K562 (cell line): ENCODE results near the gene HTR3C. TPM values are rescaled to one million over a fixed set of nuclear protein-coding genes. Genes with fewer than 3 reads are reported as not detected.
A peak's percentile ranks its signal among the peaks of the same experiment; 100 is the strongest.

Source experiments
- ATAC-seq: fragments of 200-7000 bp; cut with Tn5 transposase; 3 replicates; pipeline ENCODE4 v1.9.1; 2020; ENCODE audit warnings: moderate library complexity
- BruUV-seq: library from RNA; stranded (reverse); fragments of 400-500 nt; replicated peaks from 2 replicates; lab custom pipeline; 2021; lab: Mats Ljungman, UMichigan
- CTCF ChIA-PET: fragments of 300-600 bp; formaldehyde crosslinking; extraction: SDS; loops from one replicate; lab custom pipeline; 2021; ENCODE audit warnings: low intra/inter-chr PET ratio; lab: Yijun Ruan, JAX
- POLR2A ChIA-PET: fragments of 300-600, 350-650 bp; sonication (Branson Sonifier 250); formaldehyde crosslinking; extraction: SDS; loops from one replicate; lab custom pipeline; 2021; ENCODE audit warnings: antibody characterized with exemption, inconsistent platforms; lab: Yijun Ruan, JAX
- DNase-seq, 4 experiments: peaks; one replicate each; pipeline versions ENCODE4 v3.0.0 to v3.0.0-alpha.2; 2011 to 2018; ENCODE audit warnings: low spot score in 3 of 4, mixed read lengths in 3 of 4; ENCODE audit errors: extremely low read depth in 1 of 4
- FAIRE-seq: peaks from 2 replicates; lab custom pipeline; 2011; peaks lifted over from hg19 to GRCh38; lab: Jason Lieb, UNC
- H2AFZ ChIP-seq: 2 replicates; pipeline ENCODE4 v1.6.0; 2011; ENCODE audit warnings: low read depth, low read length, control low read depth, inconsistent platforms
- H3K27ac ChIP-seq: fragments of 200-600 bp; 3 replicates; pipeline ENCODE4 v1.8.0; 2011; ENCODE audit warnings: low read depth, mild to moderate bottlenecking, control low read depth, inconsistent platforms, low read length, moderate library complexity, mixed read lengths; ENCODE audit errors: extremely low read depth
- H3K27me3 ChIP-seq, 2 experiments: fragments of 300-600 bp in 1 of 2; 2 replicates in 1 of 2; 3 replicates in 1 of 2; pipeline versions ENCODE4 v1.6.0 to v1.8.0; 2011; ENCODE audit warnings: inconsistent platforms in 2 of 2, low read length in 2 of 2, mild to moderate bottlenecking in 1 of 2, mixed read lengths in 1 of 2, moderate library complexity in 1 of 2; ENCODE audit not compliant: control insufficient read depth in 2 of 2, insufficient read depth in 2 of 2
- H3K36me3 ChIP-seq: fragments of 300-600 bp; 3 replicates; pipeline ENCODE4 v1.8.0; 2011; ENCODE audit warnings: mild to moderate bottlenecking, low read length, inconsistent platforms; ENCODE audit not compliant: control insufficient read depth, insufficient read depth
- H3K4me1 ChIP-seq, 2 experiments: fragments of 200-600 bp in 1 of 2; replicated peaks in 1 of 2; 2 replicates in 1 of 2; 3 replicates in 1 of 2; pipeline versions ENCODE4 v1.5.1 to v1.8.0; 2011; ENCODE audit warnings: inconsistent platforms in 2 of 2, low read length in 2 of 2, mild to moderate bottlenecking in 1 of 2, mixed read lengths in 1 of 2, moderate library complexity in 1 of 2; ENCODE audit not compliant: control insufficient read depth in 2 of 2, insufficient read depth in 2 of 2
- H3K4me2 ChIP-seq: 2 replicates; pipeline ENCODE4 v1.6.1; 2011; ENCODE audit warnings: low read length, control low read depth, inconsistent platforms, mixed read lengths; ENCODE audit not compliant: insufficient read depth
- H3K4me3 ChIP-seq: fragments of 200-600 bp; sonication (generic), shearing (Covaris generic); 2 replicates; pipeline ENCODE4 v1.5.1; 2016; ENCODE audit warnings: control low read depth, inconsistent platforms
- H3K79me2 ChIP-seq: fragments of 200-600 bp; 3 replicates; pipeline ENCODE4 v1.8.0; 2011; ENCODE audit warnings: low read length, inconsistent platforms; ENCODE audit not compliant: control insufficient read depth, insufficient read depth
- H3K9ac ChIP-seq, 2 experiments: 2 replicates each; pipeline versions ENCODE4 v1.6.0 to v1.6.1; 2011; ENCODE audit warnings: low read depth in 2 of 2, low read length in 2 of 2, control low read depth in 1 of 2, inconsistent platforms in 1 of 2, mild to moderate bottlenecking in 1 of 2, mixed read lengths in 1 of 2; ENCODE audit not compliant: insufficient read depth in 1 of 2
- H3K9me1 ChIP-seq: one replicate; pipeline ENCODE4 v1.6.0; 2011; ENCODE audit warnings: inconsistent platforms, mild to moderate bottlenecking, low read length, moderate library complexity; ENCODE audit not compliant: control insufficient read depth, insufficient read depth
- H3K9me3 ChIP-seq: replicated peaks from 2 replicates; pipeline ENCODE4 v1.5.1; 2011; ENCODE audit warnings: low read depth, low read length, inconsistent platforms; ENCODE audit not compliant: control insufficient read depth, insufficient read depth
- H4K20me1 ChIP-seq: replicated peaks from 2 replicates; pipeline ENCODE4 v1.6.1; 2011; ENCODE audit warnings: low read length, inconsistent platforms, mixed read lengths; ENCODE audit not compliant: control insufficient read depth, insufficient read depth
- ARID2 ChIP-seq: fragments of 450-650 bp; IDR thresholded peaks from 2 replicates; pipeline ENCODE4 v1.6.1; 2017; ENCODE audit warnings: antibody characterized with exemption, mild to moderate bottlenecking
- BACH1 ChIP-seq: fragments of 200-800 bp; sonication (Bioruptor generic); IDR thresholded peaks from 2 replicates; pipeline ENCODE4 v1.6.1; 2016; ENCODE audit warnings: missing genetic modification characterization, missing compliant biosample characterization
- CBFA2T2 ChIP-seq: fragments of 450-650 bp; conservative IDR thresholded peaks from 2 replicates; pipeline ENCODE4 v1.6.1; 2017; ENCODE audit warnings: mild to moderate bottlenecking
- DNMT1 ChIP-seq: fragments of 450-650 bp; IDR thresholded peaks from 2 replicates; pipeline ENCODE4 v1.6.1; 2016; ENCODE audit warnings: antibody characterized with exemption, mild to moderate bottlenecking
- GABPA ChIP-seq: fragments of 200-800 bp; sonication (Bioruptor generic); conservative IDR thresholded peaks from 2 replicates; pipeline ENCODE4 v1.6.1; 2016; ENCODE audit warnings: low read depth, missing genetic modification characterization, missing compliant biosample characterization
- MBD2 ChIP-seq: sonication (generic); IDR thresholded peaks from 2 replicates; pipeline ENCODE4 v1.6.1; 2016; ENCODE audit warnings: low read depth, borderline replicate concordance
- RHOXF2B ChIP-seq: fragments of 250-450 bp; sonication (Bioruptor Pico); conservative IDR thresholded peaks from 2 replicates; pipeline ENCODE4 v1.5.1; 2021
- STAT5A ChIP-seq: IDR thresholded peaks from 2 replicates; pipeline ENCODE4 v1.6.1; 2012; ENCODE audit warnings: low read length, inconsistent platforms, borderline replicate concordance
- SUPT5H ChIP-seq: fragments of 450-650 bp; IDR thresholded peaks from 2 replicates; pipeline ENCODE4 v1.6.1; 2016
- ZNF143 ChIP-seq: sonication (generic); formaldehyde crosslinking; IDR thresholded peaks from 2 replicates; pipeline ENCODE4 v1.9.0; 2022; ENCODE audit warnings: mild to moderate bottlenecking, missing genetic modification reagents
- ZNF232 ChIP-seq: sonication (generic); formaldehyde crosslinking; IDR thresholded peaks from 2 replicates; pipeline ENCODE4 v1.8.0; 2022; ENCODE audit warnings: mild to moderate bottlenecking, missing genetic modification reagents
- WGBS: fragments of 100-300 bp; shearing (Covaris generic); methylation state at CpG from one replicate; pipeline ENCODE4 v1.1.6; 2016; ENCODE audit warnings: low coverage, mixed read lengths; ENCODE audit not compliant: insufficient coverage; ENCODE audit errors: missing lambda C conversion rate; 5-methylcytosine and 5-hydroxymethylcytosine counted together
- in situ Hi-C: fragments of 300-500 bp; cut with MboI; formaldehyde crosslinking; loops from 4 replicates; pipeline ENCODE4 v1.15.0; 2018; ENCODE audit warnings: inconsistent platforms, mixed read lengths
- intact Hi-C: fragments of 100-400 bp; cut with micrococcal nuclease; formaldehyde crosslinking; loops from 2 replicates; pipeline ENCODE4 v1.14.2; 2022
- polyA plus RNA-seq, 8 experiments: library from polyadenylated mRNA; depleted of rRNA in 4 of 8; stranded (reverse) in 5 of 8; unstranded in 3 of 8; fragments of >200 nt; fragmentation: Nextera tagmentation in 2 of 8; fragmentation: Illumina TruSeq in 1 of 8; extraction: Ambion mirVana in 2 of 8; extraction: Trizol in 1 of 8; gene quantifications; 2 replicates each; pipeline versions ENCODE4 v1.2.1 to v1.2.3, GENCODE V29; 2011 to 2014; ENCODE audit warnings: inconsistent platforms in 1 of 8, missing spikeins in 1 of 8
- total RNA-seq, 7 experiments: library from RNA; depleted of rRNA in 6 of 7; stranded (reverse); fragments of >200 nt in 6 of 7; fragmentation: Illumina TruSeq in 2 of 7; extraction: Trizol in 2 of 7; gene quantifications; 2 replicates each; pipeline versions ENCODE4 v1.2.1 to v1.2.3, GENCODE V29; 2011 to 2021; ENCODE audit warnings: low replicate concordance in 1 of 7
- TF ChIP-seq, protein P1 (sequence below): fragments of 250-450 bp; sonication (Bioruptor Pico); IDR thresholded peaks from 2 replicates; pipeline ENCODE4 v1.9.0; 2021; ENCODE audit warnings: mild to moderate bottlenecking, inconsistent platforms
- TF ChIP-seq, protein P2 (sequence below): fragments of 200-800 bp; sonication (Bioruptor generic); IDR thresholded peaks from 2 replicates; pipeline ENCODE4 v1.6.1; 2017; ENCODE audit warnings: missing genetic modification characterization, missing compliant biosample characterization
- TF ChIP-seq, protein P3 (sequence below): sonication (generic); formaldehyde crosslinking; IDR thresholded peaks from 2 replicates; pipeline ENCODE4 v1.8.0; 2022; ENCODE audit warnings: mild to moderate bottlenecking, missing genetic modification reagents, borderline replicate concordance

Gene HTR3C
- total and polyA plus RNA-seq, 9 of the 15 experiments (the other 6 are each of a cell fraction or from before 2014, with no cell fraction given) = 0.04 to 0.06 TPM; not detected in 7

DNA sequence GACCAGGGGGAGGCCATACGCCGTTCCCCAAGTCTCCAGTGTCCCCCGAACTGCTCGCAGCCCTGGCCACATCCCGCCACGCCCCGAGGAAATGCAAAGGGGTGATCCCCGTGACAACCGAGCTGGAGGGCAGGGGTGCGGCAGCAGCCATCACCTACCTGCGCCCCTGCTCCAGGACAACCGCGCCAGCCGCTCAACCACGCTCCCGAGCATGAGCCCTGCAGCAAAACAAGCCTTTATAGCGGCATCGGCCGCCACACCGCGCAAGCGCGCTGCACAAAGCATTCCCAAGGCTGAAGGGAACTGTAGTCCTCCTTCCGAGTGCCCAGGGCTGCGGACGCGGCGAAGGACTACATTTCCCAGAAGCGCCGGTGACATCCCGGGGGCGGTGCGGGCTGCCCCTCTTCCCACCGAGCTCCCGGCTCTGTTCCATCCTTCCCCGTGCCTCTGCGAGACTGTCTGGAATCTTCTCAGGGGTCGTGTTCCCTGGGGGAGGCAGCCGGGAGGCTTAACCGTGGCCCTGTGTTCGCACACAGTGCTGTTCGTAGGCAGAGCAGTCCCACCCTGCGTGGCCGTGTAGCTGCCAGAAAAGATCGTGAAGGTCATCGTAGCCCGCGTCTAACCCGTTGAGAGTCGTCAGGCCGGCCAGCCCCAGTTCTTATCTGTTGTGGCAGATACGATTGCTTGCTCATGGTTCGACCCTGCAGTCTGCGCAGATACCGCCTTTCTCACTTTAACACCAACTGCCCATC, 35.0 kb upstream of the HTR3C start, which contains the start of gene ABCC5:
Gene ABCC5 (minus strand): TSS at position 213 of the 752 bp plus-strand sequence. CDS start 3,492 bp downstream, outside the sequence.
- in situ Hi-C loops = loop anchor here (10.0 kb wide), 1 partner anchor 227 kb away; the partner anchor contains the start of genes ALG3 and EEF1AKMT4
- peak; percentile 85 to 95 (median 89) for DNase-seq
- ATAC-seq = peak; percentile 95
- peaks cover 20 to 25% of the 10 kb centered on the region in 2 experiments; a peak in 4 of 5 replicates for H3K4me1 ChIP-seq
- H3K9me1 ChIP-seq = no peaks in the 10 kb centered on the region
- H3K79me2 ChIP-seq = peaks cover 45% of the 10 kb centered on the region
- no TSS peak for BruUV-seq
- CTCF ChIA-PET = interaction anchor here (0.7 to 1.5 kb wide), 5 partner anchors 113 to 231 kb away, joined by 3 to 9 read pairs (median 3); partner anchors contain the start of gene EEF1AKMT4
- no peaks in the 10 kb centered on the region for H3K27me3 ChIP-seq
- intact Hi-C loops = loop anchor here (1.0 to 5.0 kb wide), 3 partner anchors 41 to 229 kb away; partner anchors contain the start of genes ALG3 and EEF1AKMT4
- no peaks in the 10 kb centered on the region for H3K9me3 ChIP-seq
- peak within 1 kb of the TSS; percentile 90 for H3K27ac ChIP-seq
- peaks cover 14% of the 10 kb centered on the region for H3K36me3 ChIP-seq
- H2AFZ ChIP-seq = peak within 1 kb of the TSS; percentile 96
- H3K9ac ChIP-seq = peak within 1 kb of the TSS; percentile 77 to 94
- WGBS = under 1% methylated on average over 42 of the region's 55 CpGs
- H4K20me1 ChIP-seq = no peaks in the 10 kb centered on the region
- FAIRE-seq = peak; percentile 93
- H3K4me2 ChIP-seq = peak within 1 kb of the TSS; percentile 89
- POLR2A ChIA-PET = interaction anchor here (0.6 to 2.7 kb wide), 8 partner anchors 18 to 274 kb away, joined by 3 to 11 read pairs (median 3); partner anchors contain the start of gene EIF2B5
- peak within 1 kb of the TSS; percentile 89 for H3K4me3 ChIP-seq
- no peak for TF ChIP-seq RHOXF2B (CRISPR knock-in tag)
- no peak for TF ChIP-seq ARID2
- TF ChIP-seq GABPA (tag) = no peak; the same call in 1 of the 2 replicates
- peak; percentile 65 for TF ChIP-seq BACH1 (tag)
- TF ChIP-seq SUPT5H = peak; percentile 84
- TF ChIP-seq, protein P1, sequence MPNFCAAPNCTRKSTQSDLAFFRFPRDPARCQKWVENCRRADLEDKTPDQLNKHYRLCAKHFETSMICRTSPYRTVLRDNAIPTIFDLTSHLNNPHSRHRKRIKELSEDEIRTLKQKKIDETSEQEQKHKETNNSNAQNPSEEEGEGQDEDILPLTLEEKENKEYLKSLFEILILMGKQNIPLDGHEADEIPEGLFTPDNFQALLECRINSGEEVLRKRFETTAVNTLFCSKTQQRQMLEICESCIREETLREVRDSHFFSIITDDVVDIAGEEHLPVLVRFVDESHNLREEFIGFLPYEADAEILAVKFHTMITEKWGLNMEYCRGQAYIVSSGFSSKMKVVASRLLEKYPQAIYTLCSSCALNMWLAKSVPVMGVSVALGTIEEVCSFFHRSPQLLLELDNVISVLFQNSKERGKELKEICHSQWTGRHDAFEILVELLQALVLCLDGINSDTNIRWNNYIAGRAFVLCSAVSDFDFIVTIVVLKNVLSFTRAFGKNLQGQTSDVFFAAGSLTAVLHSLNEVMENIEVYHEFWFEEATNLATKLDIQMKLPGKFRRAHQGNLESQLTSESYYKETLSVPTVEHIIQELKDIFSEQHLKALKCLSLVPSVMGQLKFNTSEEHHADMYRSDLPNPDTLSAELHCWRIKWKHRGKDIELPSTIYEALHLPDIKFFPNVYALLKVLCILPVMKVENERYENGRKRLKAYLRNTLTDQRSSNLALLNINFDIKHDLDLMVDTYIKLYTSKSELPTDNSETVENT (CRISPR knock-in tag) = peak; percentile 62; the same call in 1 of the 2 replicates
- TF ChIP-seq DNMT1 = no peak
- TF ChIP-seq ZNF143 (CRISPR knock-in tag) = peak; percentile 93
- peak; percentile 93 for TF ChIP-seq CBFA2T2
- TF ChIP-seq MBD2 = peak; percentile 74; the same call in 1 of the 2 replicates
- TF ChIP-seq, protein P2, sequence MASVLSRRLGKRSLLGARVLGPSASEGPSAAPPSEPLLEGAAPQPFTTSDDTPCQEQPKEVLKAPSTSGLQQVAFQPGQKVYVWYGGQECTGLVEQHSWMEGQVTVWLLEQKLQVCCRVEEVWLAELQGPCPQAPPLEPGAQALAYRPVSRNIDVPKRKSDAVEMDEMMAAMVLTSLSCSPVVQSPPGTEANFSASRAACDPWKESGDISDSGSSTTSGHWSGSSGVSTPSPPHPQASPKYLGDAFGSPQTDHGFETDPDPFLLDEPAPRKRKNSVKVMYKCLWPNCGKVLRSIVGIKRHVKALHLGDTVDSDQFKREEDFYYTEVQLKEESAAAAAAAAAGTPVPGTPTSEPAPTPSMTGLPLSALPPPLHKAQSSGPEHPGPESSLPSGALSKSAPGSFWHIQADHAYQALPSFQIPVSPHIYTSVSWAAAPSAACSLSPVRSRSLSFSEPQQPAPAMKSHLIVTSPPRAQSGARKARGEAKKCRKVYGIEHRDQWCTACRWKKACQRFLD (CRISPR knock-in tag) = peak; percentile 24; the same call in 1 of the 2 replicates
- TF ChIP-seq, protein P3, sequence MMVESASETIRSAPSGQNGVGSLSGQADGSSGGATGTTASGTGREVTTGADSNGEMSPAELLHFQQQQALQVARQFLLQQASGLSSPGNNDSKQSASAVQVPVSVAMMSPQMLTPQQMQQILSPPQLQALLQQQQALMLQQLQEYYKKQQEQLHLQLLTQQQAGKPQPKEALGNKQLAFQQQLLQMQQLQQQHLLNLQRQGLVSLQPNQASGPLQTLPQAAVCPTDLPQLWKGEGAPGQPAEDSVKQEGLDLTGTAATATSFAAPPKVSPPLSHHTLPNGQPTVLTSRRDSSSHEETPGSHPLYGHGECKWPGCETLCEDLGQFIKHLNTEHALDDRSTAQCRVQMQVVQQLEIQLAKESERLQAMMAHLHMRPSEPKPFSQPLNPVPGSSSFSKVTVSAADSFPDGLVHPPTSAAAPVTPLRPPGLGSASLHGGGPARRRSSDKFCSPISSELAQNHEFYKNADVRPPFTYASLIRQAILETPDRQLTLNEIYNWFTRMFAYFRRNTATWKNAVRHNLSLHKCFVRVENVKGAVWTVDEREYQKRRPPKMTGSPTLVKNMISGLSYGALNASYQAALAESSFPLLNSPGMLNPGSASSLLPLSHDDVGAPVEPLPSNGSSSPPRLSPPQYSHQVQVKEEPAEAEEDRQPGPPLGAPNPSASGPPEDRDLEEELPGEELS (CRISPR knock-in tag) = no peak
- TF ChIP-seq ZNF232 (CRISPR knock-in tag) = no peak
- peak; percentile 90 for TF ChIP-seq STAT5A
